ENCODE data around the gene PIP5KL1.

PIP5KL1 gene

DNA sequence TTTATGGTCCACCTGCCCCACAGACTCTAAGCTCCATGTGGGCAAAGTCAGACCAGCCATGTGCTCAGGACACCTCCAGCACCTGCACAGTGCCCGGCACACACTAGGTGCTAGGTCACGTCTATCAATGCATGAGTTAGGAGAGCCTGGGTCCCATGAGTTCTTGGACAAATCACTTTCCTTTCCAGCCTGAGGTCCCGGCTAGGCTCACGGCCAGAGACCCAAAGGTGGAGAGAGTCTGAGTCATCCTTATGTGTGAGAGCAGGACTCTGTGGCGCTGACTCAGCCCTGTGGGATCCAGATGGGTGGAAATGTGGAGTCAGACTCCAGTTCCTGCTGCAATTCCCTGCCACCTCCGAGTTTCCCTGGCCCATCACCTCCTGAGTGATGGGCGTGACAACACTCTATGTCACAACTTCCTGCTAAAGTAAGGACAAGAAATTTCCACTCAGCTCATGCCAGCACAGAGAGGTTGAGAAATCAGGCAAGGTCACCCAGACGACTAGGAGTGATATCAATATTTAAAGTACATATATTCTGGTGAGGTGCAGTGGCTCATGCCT lies 11.2 kb downstream of the PIP5KL1 start:
- Histone ChIP-seq H3K4me3 (IDR thresholded peaks at IDR 0.05; ENCODE audit: insufficient read depth, low read depth, low read length) (no peak overlapping the region), H3K79me2 (ENCODE audit: insufficient read depth, low read depth) (peaks cover 41% of the 10 kb centered on the region), H3K4me1 (ENCODE audit: low read depth, poor library complexity, severe bottlenecking) (peaks cover 64% of the 10 kb centered on the region), H3K36me3 (ENCODE audit: insufficient read depth) (peaks cover 5% of the 10 kb centered on the region; the same call in 1 of the 2 replicates), H3K27ac (no peak overlapping the region), H2AFZ (ENCODE audit: low read depth) (no peak overlapping the region), H3K4me2 (no peak overlapping the region), H4K20me1 (ENCODE audit: insufficient read depth) (no peaks in the 10 kb centered on the region), H3K9ac (no peak overlapping the region), H3K27me3 (ENCODE audit: insufficient read depth, low read depth) (no peaks in the 10 kb centered on the region)
- TF ChIP-seq, protein P1, sequence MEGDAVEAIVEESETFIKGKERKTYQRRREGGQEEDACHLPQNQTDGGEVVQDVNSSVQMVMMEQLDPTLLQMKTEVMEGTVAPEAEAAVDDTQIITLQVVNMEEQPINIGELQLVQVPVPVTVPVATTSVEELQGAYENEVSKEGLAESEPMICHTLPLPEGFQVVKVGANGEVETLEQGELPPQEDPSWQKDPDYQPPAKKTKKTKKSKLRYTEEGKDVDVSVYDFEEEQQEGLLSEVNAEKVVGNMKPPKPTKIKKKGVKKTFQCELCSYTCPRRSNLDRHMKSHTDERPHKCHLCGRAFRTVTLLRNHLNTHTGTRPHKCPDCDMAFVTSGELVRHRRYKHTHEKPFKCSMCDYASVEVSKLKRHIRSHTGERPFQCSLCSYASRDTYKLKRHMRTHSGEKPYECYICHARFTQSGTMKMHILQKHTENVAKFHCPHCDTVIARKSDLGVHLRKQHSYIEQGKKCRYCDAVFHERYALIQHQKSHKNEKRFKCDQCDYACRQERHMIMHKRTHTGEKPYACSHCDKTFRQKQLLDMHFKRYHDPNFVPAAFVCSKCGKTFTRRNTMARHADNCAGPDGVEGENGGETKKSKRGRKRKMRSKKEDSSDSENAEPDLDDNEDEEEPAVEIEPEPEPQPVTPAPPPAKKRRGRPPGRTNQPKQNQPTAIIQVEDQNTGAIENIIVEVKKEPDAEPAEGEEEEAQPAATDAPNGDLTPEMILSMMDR (conservative IDR thresholded peaks at IDR 0.05; ENCODE audit: low read depth, low read length), result no peak

DNA sequence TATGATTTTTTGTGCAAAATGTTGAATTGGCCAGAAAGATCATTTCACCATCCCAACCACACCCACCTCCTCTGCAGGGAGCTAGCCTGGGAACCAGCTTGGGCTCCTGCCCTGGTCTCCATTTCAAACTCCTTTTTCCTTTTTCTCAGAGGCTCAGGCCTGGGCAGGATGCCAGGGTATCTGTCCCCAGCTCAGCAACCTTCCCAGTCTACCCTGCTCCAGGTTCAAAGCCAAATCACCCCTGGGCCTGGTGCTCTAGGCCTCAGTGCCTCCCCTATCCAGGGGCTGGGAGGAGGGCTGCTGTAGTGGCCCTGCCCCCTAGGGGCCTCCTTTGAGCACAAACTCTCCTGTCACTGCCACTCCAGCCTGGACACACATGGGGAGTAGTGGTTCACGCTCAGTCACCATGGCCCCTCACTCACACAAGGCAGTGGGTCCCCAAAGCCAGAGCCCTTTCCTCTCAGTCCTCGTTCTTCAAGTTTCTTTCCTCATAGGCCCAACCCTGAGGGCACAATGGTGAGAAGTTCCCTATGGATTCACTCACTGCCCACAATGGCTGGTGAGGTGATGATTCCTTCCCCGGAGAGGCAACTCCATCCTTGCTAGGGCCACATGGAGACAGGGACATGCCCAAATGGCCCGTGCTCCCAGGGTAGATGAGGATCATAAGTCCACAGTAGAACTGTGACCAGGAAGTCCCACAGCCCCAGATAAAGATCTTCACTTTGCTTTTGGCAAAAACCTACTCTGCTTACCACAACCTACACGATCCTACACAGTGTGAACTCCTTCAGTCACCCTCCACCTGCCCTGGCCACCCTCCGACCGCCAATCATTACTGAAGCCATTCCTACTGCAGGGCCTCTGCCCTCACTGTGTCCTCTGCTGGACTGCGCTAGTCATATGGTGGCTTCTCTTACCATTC lies 12.1 kb downstream of the PIP5KL1 start:
- peaks cover 9% of the 10 kb centered on the region; the same call in 1 of the 2 replicates for H3K36me3 ChIP-seq (ENCODE audit: insufficient read depth)
- no peak overlapping the region for H3K4me3 ChIP-seq (IDR thresholded peaks at IDR 0.05; ENCODE audit: insufficient read depth, low read depth, low read length)
- H3K9ac ChIP-seq, result no peak overlapping the region
- H3K79me2 ChIP-seq (ENCODE audit: insufficient read depth, low read depth), result peaks cover 50% of the 10 kb centered on the region
- TF ChIP-seq, protein P1 (conservative IDR thresholded peaks at IDR 0.05; ENCODE audit: low read depth, low read length), result peak; percentile 30; the same call in 1 of the 2 replicates
- no peaks in the 10 kb centered on the region for H3K27me3 ChIP-seq (ENCODE audit: insufficient read depth, low read depth)
- no peaks in the 10 kb centered on the region for H4K20me1 ChIP-seq (ENCODE audit: insufficient read depth)
- H3K4me1 ChIP-seq (ENCODE audit: low read depth, poor library complexity, severe bottlenecking), result peaks cover 72% of the 10 kb centered on the region
- no peak overlapping the region for H2AFZ ChIP-seq (ENCODE audit: low read depth)
- peak overlapping the region; percentile 56 for H3K4me2 ChIP-seq
- no peak overlapping the region for H3K27ac ChIP-seq

DNA sequence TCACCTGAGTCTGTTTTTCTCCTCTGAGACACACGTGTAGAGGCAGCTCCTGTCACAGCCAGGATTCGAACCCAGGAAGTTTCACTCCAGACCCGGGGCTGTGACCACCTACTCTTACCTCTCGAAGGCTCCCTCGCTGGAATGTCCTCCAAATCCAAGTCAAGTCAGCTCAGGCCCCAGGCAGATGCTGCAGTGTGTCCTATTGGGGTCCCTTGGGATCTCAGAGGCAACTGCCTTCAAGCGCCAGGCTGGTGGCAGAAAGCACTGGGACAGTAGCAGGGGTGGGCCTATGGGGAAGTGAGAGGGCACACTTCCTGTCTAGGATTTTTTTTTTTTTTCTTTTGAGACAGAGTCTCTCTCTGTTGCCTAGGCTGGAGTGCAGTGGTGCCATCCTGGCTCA lies 13.0 kb downstream of the PIP5KL1 start:
- Histone ChIP-seq H3K27ac (no peak overlapping the region), H3K79me2 (ENCODE audit: insufficient read depth, low read depth) (peaks cover 57% of the 10 kb centered on the region), H3K4me1 (ENCODE audit: low read depth, poor library complexity, severe bottlenecking) (peaks cover 77% of the 10 kb centered on the region), H3K4me2 (peak overlapping the region; percentile 56), H3K36me3 (ENCODE audit: insufficient read depth) (peaks cover 9% of the 10 kb centered on the region; the same call in 1 of the 2 replicates), H3K4me3 (IDR thresholded peaks at IDR 0.05; ENCODE audit: insufficient read depth, low read depth, low read length) (no peak overlapping the region), H3K9ac (peak overlapping the region; percentile 0; the same call in 1 of the 2 replicates), H3K27me3 (ENCODE audit: insufficient read depth, low read depth) (no peaks in the 10 kb centered on the region), H2AFZ (ENCODE audit: low read depth) (no peak overlapping the region), H4K20me1 (ENCODE audit: insufficient read depth) (no peaks in the 10 kb centered on the region)
- TF ChIP-seq, protein P1 (conservative IDR thresholded peaks at IDR 0.05; ENCODE audit: low read depth, low read length), result no peak

DNA sequence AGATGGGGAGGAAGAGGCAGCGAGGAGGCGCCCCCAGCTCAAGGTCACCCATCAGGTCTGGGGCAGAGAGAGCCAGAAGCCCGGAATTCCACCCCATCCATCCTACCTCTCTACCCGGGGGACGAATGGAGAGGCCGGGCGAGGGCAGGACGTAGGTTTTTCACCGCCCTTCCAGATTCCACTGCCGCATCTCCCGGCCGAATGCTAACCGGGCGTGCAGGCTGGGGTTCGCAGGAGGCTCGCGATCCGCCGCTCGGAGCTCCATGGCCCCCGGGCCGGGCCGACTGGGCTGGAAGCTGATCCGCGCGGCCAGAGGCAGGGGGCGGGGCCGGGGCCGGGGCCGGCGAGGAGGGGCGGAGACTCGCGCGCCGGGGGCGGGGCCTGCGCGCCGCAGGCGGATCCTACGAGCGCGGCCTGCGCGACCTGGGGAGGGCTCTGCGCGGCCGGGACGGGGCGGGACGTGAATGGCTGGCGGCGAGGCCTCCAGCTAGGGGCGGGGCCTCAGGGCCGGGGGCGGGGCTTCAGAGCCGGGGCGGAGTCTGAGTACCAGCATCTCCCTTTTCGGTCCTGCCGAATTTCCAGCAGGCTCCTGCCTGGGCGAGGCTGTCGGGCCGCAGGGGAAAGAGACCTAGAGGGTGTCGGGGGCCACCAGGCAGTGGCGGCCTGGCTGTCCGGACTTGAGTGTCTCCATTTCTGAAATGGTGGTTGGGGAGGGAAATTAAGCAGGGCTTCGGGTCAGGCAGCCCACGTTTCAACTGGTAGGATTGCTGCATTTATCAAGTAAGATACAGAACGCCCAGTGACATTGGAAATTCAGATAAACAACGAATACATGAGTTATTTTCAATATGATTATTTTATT lies 13.6 kb downstream of the PIP5KL1 start, which contains the start of gene ST6GALNAC4:
ST6GALNAC4 (minus strand) TSS at position 322 of the 862 bp plus-strand sequence. CDS start 622 bp downstream, outside the sequence.
- Histone ChIP-seq H3K4me1 (ENCODE audit: low read depth, poor library complexity, severe bottlenecking) (peaks cover 83% of the 10 kb centered on the region), H3K4me2 (peak within 1 kb of the TSS; percentile 97), H3K27ac (peak within 1 kb of the TSS; percentile 97), H2AFZ (ENCODE audit: low read depth) (no peak within 1 kb of the TSS), H4K20me1 (ENCODE audit: insufficient read depth) (no peaks in the 10 kb centered on the region), H3K4me3 (IDR thresholded peaks at IDR 0.05; ENCODE audit: insufficient read depth, low read depth, low read length) (no peak within 1 kb of the TSS), H3K27me3 (ENCODE audit: insufficient read depth, low read depth) (no peaks in the 10 kb centered on the region), H3K36me3 (ENCODE audit: insufficient read depth) (peaks cover 9% of the 10 kb centered on the region; the same call in 1 of the 2 replicates), H3K9ac (peak within 1 kb of the TSS; percentile 97), H3K79me2 (ENCODE audit: insufficient read depth, low read depth) (peaks cover 63% of the 10 kb centered on the region)
- TF ChIP-seq, protein P1 (conservative IDR thresholded peaks at IDR 0.05; ENCODE audit: low read depth, low read length), result no peak
